Neural crest cell (in vitro differentiated cells): Measurements from ENCODE around the gene FKBP1B. TPM values are rescaled to one million over a fixed set of nuclear protein-coding genes. Genes with fewer than 3 reads are reported as not detected.
"Not testable (repeated sequence)": the region's sequence is repeated elsewhere in the genome, so short reads cannot be mapped to it uniquely, and the experiment has no call there.

Experiments used
- DNase-seq: peaks from one replicate; pipeline ENCODE4 v3.0.0; 2021; ENCODE audit warnings: low read depth, mixed read lengths, low spot score
- H3K27ac Mint-ChIP-seq: one replicate; pipeline ENCODE4 v1.8.0; 2021; ENCODE audit warnings: mild to moderate bottlenecking, mixed read lengths; ENCODE audit not compliant: unreplicated experiment
- H3K27me3 Mint-ChIP-seq: 2 replicates; pipeline ENCODE4 v1.8.0; 2021; ENCODE audit warnings: low read depth, mild to moderate bottlenecking, mixed read lengths
- H3K36me3 Mint-ChIP-seq: 2 replicates; pipeline ENCODE4 v1.8.0; 2021; ENCODE audit warnings: low read depth, mild to moderate bottlenecking, mixed read lengths
- H3K4me1 Mint-ChIP-seq: 2 replicates; pipeline ENCODE4 v1.8.0; 2021; ENCODE audit warnings: mixed read lengths
- H3K4me3 Mint-ChIP-seq: one replicate; pipeline ENCODE4 v1.8.0; 2021; ENCODE audit warnings: mild to moderate bottlenecking, mixed read lengths
- H3K9me3 Mint-ChIP-seq: 2 replicates; pipeline ENCODE4 v1.8.0; 2021; ENCODE audit warnings: mixed read lengths
- CTCF ChIP-seq: fragments of 200-600 bp; sonication (generic); conservative IDR thresholded peaks from 2 replicates; pipeline ENCODE4 v1.5.0; 2021; ENCODE audit warnings: antibody characterized with exemption, mild to moderate bottlenecking
- total RNA-seq: library from RNA; stranded (reverse); gene quantifications from 2 replicates; pipeline ENCODE4 v1.2.1, GENCODE V29; 2021

FKBP1B gene
- total RNA-seq, 1 donor from 2014 or later: 22.1 TPM

GRCh38 chr2:24106786-24107185 lies 57.2 kb downstream of the FKBP1B start:
- H3K4me1 Mint-ChIP-seq: no peaks in the 10 kb centered on the region
- no peaks in the 10 kb centered on the region for H3K27me3 Mint-ChIP-seq
- DNase-seq: no peak
- peaks cover 39% of the 10 kb centered on the region for H3K36me3 Mint-ChIP-seq
- no peak for TF ChIP-seq CTCF
- peaks cover 27% of the 10 kb centered on the region for H3K9me3 Mint-ChIP-seq
- H3K27ac Mint-ChIP-seq: no peak overlapping the region
- H3K4me3 Mint-ChIP-seq: no peak overlapping the region

- Mint-ChIP-seq H3K9me3 (peaks cover 27% of the 10 kb centered on the region), H3K4me1 (no peaks in the 10 kb centered on the region), H3K4me3 (no peak overlapping the region), H3K36me3 (peaks cover 36% of the 10 kb centered on the region), H3K27ac (no peak overlapping the region), H3K27me3 (no peaks in the 10 kb centered on the region)
- no peak for DNase-seq
- TF ChIP-seq CTCF: no peak
Observed at GRCh38 chr2:24107336-24107735, 57.8 kb downstream of the FKBP1B start.

GRCh38 chr2:24109431-24109830 lies 59.9 kb downstream of the FKBP1B start:
- not testable (repeated sequence) for H3K4me1 Mint-ChIP-seq, H3K27me3 Mint-ChIP-seq, H3K4me3 Mint-ChIP-seq, DNase-seq, H3K27ac Mint-ChIP-seq
- peaks cover 27% of the 10 kb centered on the region for H3K9me3 Mint-ChIP-seq
- peaks cover 27% of the 10 kb centered on the region for H3K36me3 Mint-ChIP-seq

GRCh38 chr2:24110660-24111303 lies 61.2 kb downstream of the FKBP1B start:
- Mint-ChIP-seq H3K27ac (no peak overlapping the region), H3K27me3 (no peaks in the 10 kb centered on the region), H3K4me3 (no peak overlapping the region), H3K36me3 (peaks cover 23% of the 10 kb centered on the region), H3K4me1 (no peaks in the 10 kb centered on the region), H3K9me3 (peaks cover 23% of the 10 kb centered on the region)
- no peak for TF ChIP-seq CTCF
- no peak for DNase-seq

GRCh38 chr2:24111407-24111901 lies 61.9 kb downstream of the FKBP1B start:
- no peaks in the 10 kb centered on the region for H3K4me1 Mint-ChIP-seq
- H3K4me3 Mint-ChIP-seq: no peak overlapping the region
- H3K36me3 Mint-ChIP-seq: peaks cover 21% of the 10 kb centered on the region
- H3K27me3 Mint-ChIP-seq: no peaks in the 10 kb centered on the region
- H3K9me3 Mint-ChIP-seq: peaks cover 20% of the 10 kb centered on the region
- no peak overlapping the region for H3K27ac Mint-ChIP-seq
- TF ChIP-seq CTCF: no peak
- no peak for DNase-seq

Other genes starting within 250 kb of the FKBP1B start
- 29.4 and 32.9 TPM in 2 replicates for gene ATAD2B, start 122.6 kb upstream of the FKBP1B start, total RNA-seq
- gene UBXN2A, start 109.3 kb upstream of the FKBP1B start, total RNA-seq: 29.8 and 31.1 TPM in 2 replicates
- 0.47 and 0.61 TPM in 2 replicates for gene MFSD2B, start 39.7 kb upstream of the FKBP1B start, total RNA-seq
- gene WDCP, start 2.4 kb upstream of the FKBP1B start, total RNA-seq: 41.8 and 43.9 TPM in 2 replicates
- 89.5 and 94.3 TPM in 2 replicates for gene SF3B6, start 26.6 kb downstream of the FKBP1B start, total RNA-seq
- gene TP53I3, start 35.1 kb downstream of the FKBP1B start, total RNA-seq: 38.3 and 40.8 TPM in 2 replicates
- 1.3 and 1.7 TPM in 2 replicates for gene PFN4, start 73.6 kb downstream of the FKBP1B start, total RNA-seq
- 21.0 and 21.3 TPM in 2 replicates for gene FAM228B, start 73.7 kb downstream of the FKBP1B start, total RNA-seq
- gene FAM228A, start 125.3 kb downstream of the FKBP1B start, total RNA-seq: 0.39 and 0.51 TPM in 2 replicates